Right kidney (tissue), 1 donor: ENCODE measurements around the gene SFXN1.

Experiments used
- DNase-seq: peaks from one replicate; pipeline ENCODE4 v3.0.0-alpha.2; 2016

Gene SFXN1

DNA sequence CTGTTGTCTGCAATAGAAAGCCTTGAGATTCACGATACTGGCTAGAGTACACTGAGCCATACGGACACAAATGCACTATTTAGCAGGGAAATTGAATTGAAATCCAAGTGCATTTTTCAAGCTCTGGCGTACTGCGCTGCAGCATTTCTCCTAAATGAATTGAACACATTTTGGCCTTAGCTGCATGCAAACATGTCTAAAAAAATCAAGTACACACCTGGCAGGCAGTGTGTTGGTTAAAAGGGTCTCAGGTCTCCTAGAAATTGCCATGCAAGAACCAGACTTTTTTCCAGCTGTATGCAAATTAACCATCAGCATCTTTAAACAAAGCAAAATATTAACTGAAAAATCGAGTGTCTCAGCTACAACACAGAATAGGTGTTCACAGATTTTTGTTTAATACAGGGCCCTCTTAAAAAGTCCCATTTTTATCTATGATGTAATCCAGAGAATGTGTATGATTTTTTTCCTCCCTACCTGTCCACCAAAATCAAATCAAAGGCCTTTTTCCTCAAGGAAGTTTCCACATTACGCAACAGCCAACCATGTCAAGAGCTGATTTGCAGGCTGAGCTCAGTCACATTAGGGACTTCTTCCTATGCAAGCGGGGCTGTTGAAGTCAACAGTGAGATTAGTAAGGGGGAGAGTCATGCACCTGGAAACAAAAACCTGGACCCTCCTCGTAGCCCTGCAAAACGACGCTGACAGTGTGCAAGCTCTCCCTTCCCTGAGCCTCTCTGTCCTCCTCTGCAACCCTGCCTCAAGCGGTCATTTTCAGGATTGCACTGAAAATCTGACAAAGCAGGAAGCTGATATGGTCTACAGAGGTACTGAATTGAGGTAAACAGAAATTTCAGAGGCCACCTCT is 14.1 kb upstream of the SFXN1 start:
- peak; percentile 41 for DNase-seq

DNA sequence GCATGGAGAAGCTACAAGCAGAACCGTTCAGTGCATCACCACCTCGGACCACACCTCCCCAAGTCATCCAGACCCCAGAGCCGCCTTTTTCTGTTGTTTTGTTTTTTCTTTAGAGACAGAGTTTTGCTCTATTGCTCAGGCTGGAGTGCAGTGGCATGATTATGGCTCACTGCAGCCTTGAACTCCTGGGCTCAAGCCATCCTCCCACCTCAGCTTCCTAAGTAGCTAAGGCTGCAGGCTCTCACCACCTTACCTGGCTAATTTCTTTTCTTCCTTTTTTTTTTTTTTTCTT is 13.5 kb upstream of the SFXN1 start:
- no peak for DNase-seq

DNA sequence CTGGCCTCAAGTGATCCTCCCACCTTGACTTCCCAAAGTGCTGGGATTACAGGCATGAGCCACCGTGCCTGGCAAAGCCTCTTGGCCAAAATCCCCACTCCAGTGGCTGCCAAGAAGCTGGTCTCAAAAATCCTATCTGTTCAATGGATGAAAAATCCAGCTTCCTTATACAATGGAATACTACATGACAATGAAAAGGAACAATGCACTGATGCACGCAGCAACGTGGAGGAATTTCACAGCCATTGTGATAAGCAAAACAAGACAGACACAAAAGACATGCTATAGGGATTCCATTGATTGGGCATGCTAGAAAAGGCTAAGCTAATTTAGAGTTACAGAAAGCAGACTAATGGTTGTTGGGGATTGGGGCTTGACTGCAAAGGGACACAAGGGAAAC is 13.1 kb upstream of the SFXN1 start:
- no peak for DNase-seq

DNA sequence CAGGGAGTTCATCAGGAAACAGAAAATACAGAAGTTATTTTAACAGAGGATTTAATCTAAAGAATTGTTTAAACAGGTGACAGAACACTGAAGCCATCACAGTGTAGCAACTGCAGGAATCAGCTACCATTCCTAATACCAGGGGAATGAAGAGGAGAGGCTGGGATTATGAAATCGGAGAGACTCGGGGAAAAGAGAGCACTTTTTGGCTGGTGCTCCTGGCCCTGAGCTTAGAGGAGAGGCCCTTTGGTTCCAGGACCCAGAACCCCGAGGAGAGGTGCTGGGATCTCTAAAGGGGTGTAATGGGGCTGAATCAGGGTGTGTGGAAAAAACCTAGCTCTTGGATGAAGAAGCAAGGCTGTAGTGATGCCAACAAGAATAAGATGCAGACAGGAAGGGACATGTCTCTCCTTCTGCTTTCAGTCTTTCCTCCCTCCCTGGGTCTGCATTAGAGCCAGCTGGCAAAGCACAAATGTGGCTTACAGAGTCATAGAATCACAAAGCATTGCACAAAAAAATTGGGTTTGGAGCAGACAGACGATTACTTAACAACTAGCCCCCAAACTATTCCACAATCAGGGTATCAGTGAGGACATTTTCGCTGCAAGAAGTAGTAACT is 11.6 kb upstream of the SFXN1 start:
- DNase-seq: no peak

DNA sequence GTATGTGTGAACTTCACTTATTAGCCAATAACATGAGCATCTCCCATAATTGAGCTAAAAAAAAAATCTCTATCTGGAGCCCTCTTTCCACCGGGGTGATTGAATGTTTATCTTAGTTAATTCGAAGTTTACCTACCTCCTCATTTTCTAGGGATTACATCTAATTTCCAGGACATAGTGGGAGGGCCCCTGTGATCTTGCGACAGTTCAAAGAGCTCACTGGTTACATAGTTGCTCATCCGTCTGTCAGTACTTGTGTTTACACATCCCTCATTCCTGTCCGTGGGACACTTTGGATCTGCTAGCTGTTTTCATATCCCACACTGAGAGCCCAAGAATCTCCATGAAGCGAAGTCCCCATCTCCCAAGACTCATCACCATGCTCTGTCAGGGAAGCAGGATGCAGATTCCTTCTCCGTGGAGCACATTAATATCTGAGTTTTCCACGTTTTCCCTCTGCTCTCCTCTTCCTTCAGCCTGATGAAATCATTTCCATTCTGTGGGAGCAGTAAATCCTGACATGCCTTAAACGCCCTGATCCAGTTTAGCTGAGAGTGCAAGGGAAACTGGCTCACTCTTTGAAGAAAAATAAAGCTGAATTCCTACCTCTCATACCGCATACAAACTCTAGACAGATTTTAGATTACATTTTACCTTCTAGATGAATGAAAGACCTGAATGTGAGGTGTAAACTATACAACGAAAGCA is 10.2 kb upstream of the SFXN1 start:
- no peak for DNase-seq

DNA sequence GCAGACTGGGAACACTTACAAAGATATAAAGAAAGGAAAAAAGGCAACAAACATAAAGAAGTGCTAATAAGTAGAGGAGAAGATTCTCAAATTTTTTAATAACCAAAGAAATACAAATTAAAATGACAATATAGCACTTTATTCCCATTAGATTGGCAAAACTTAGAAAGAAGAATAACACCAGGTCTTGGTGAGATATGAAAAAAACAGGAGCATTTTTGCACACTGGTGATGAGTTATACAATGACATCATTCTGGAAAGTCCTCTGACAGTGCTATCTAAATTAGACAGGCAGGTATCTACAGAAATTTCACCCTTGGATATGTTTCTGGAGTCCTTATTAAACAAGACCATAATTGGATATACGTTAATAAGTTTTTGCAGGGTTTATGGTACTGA is 9.5 kb upstream of the SFXN1 start:
- DNase-seq: no peak

DNA sequence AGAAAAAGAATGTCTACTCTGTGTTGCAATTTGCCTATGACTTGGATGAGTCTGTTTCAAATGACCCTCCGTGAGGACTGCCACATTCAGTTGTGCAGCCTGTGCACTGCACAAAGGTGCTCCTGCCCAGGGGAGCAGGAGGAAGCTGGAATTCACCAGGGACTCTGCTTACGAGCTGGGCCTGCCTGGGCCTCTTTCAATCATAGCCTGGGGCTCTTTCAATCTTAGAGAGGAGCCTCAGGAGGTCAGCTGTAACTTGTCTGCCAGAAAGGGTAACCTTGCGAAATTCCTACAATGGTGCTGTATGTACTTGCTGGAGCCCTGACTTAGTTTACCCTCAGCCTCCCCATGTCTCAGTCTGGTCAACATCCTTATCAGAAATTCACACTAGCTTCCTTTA is 8.4 kb upstream of the SFXN1 start:
- DNase-seq: no peak

DNA sequence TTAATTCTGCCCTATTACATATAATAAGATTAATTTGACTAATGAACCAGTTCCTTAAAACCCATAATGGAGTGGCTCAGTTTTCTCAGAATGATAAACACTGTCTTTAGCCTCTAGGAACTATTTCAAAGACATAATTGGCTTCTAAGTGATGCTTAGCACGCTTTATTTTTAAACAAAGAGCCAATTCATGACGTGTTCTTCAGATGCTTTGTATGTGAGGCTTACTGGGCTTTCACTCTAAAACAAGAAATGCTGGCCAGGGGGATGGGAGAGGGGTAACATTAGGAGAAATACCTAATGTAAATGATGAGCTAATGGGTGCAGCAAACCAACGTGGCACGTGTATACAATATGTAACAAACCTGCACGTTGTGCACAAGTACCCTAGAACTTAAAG is 7.6 kb upstream of the SFXN1 start:
- DNase-seq: no peak

DNA sequence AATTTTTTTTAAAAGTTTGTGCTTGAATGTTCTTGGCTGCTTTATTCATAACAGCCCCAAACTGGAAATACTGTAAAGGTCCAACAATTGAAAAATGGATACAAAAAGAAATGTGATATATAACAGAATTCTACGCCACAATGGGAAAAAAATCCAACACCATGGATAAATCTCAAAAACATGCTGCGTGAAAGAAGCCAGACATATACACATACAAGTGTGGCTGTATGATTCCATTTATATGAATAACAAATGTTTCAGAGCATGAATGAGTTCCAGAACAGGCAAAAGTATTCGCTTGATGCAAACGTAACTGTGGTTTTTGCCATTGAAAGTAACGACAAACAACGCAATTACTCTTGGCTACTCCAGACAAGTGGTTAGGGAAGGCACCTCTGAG is 7.2 kb upstream of the SFXN1 start:
- no peak for DNase-seq

DNA sequence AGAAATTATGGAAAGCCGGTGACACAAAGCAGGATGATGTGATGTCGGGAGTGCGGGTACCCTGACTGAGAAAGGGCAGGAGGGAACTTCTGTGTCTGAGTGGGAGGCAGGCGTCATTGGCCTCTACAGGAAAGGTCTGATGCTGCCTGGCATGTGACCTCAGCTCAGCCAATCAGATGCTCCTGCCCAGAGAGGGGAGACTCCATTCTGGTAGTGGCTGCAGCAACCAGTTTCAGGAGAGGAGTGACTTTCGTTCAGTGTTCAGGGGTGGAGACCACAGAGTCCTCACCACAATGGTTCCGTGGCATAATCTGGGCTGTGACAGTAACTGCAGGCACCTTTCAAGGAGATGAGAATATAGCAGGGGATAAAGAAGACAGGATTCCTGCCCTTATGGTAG is 6.7 kb upstream of the SFXN1 start:
- no peak for DNase-seq

DNA sequence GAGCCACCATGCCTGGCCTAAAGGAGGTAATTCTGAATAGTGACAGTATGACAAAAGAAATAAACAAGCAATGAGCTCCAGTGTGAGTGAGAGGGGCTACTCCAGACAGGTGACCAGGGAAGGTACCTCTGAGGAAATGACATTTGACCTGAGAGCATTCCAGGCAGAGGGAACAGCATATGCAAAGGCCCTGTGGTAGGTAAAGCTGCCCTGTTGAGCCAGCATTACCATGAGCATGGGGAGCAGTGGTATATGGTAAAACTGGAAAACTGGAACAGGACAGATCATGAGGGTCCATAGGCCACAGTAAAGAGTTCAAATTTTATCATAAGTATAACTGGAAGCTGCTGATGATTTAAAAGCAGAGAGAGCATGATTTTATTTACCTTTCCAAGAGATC is 6.0 kb upstream of the SFXN1 start:
- DNase-seq: no peak

DNA sequence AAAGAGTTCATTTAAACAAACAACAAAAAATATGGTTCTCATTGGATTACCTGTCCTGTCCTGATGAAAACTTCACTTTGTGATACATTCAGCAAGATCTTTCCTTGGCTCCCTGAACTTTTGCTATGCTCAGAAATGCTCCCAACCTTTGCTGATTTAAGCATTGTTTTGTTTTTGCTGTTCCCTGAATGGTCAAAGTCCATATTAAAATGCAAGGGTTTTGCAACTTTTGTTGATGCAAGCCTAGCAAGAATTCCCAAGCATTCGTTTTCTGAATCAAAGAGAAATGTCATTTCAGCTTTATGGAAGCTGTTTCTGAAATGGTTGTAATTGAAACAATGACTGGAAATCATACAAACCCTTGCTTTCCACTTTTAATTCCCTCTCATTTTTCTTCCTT is 3.1 kb upstream of the SFXN1 start:
- DNase-seq: no peak

DNA sequence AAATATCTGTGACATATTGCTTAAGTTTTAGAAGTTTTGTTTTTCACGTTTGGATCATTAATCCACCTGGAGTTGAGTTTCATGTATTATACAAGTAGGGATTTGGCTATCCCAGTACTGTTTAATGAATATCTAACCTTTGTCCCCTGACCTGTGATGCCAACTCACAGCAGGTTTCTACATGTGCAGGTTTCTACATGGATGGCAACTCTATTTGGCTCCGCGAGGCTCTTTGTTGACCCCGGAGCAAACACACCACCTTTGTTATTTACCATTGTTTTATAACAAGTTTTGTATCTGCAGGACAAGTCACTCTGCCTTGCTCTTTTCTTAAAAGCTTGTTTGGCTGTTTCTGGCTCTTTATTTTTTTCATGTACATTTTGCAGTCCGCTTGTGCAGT is 920 bp upstream of the SFXN1 start:
- DNase-seq: no peak

DNA sequence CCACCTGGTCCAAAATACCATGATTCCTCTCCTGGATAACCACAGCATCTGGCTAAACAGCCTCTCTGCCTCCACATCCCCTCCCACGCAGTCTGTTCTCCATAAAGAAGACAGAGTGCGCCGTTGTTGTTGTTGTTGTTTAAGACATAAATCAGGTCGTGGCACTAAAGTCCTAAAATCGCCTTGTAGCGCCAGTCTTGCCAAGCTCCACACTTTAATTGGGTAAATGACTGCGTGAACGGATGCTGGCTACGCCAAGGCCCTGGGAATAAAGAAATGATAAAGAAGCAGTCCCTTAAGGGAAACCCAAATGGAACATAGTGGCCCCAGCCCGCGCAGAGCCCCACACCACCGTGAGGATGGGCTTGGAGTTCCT is 364 bp upstream of the SFXN1 start:
- DNase-seq: no peak

DNA sequence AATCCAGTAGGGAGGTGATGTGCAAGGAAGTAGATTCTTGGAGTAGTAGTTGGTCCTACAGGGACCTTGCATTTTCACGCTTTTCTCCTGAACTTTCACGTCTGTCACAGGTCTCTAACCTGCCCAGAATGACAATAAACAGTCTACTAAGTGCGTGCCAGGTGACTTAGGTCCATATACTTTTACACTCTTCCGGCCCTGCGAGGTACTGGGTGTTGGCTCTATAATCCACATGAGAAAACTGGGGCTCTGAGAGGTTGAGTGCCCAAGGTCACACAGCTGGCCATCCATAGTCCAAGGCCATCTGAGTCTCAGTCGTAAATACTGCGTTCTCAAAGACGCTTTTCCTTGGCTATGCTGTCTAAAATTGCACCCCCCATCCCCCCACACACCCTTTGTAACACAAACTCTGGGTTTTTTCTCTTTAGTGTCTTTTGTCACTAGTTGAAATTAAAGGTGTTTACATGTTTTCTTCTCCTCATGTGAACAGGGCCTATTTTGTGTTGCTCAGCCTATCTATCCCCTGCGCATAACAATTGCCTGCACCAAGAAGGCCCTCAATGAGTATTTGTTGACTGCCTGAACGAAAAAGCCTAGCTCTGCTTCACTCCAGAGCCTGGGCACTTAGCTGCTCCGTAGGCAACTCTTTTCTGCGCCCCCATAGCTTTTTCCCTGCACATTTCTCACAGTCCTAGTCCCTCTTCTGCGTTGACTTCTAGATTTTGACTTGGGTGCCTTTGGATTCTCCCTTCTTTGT is 943 bp downstream of the SFXN1 start:
- peak; percentile 17 for DNase-seq

DNA sequence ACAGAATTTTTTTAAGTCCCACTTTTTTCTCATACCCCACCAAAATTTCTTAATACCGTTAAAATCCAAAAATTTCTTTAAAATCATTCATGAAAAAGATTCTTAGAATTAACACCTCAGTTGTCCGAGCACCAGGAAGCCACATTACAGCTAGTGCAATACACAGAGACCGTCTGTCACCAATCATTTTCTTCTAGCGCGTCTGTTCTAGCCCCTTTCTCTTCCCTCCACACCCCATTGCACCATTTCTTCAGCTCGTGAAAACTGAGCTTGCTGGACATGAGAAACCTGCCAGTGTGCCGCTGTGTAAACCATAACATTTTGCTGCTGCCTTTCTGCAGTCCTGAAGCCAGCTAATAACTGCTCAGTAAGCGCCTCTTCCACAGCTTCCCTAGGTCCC is 5.0 kb downstream of the SFXN1 start:
- DNase-seq: no peak

DNA sequence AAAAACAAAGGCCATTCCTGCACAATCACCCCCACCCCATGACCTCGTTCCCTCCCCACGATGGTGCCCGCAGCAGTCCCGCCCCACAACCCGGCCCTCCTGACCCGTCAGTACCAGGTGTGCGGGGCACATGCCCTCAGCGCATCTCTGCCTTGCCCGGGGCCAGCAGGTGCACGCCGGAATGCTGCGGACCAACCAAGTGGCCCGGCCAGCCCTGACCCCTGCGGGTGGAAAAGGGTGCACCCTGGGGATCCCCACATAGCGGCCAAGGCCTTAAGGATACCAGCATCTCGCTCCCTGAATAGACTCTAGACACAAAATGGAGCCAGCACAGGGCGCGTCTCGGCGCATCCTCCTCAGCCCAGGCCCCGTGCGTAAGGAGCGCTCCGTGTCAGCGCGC is 6.0 kb downstream of the SFXN1 start:
- no peak for DNase-seq

DNA sequence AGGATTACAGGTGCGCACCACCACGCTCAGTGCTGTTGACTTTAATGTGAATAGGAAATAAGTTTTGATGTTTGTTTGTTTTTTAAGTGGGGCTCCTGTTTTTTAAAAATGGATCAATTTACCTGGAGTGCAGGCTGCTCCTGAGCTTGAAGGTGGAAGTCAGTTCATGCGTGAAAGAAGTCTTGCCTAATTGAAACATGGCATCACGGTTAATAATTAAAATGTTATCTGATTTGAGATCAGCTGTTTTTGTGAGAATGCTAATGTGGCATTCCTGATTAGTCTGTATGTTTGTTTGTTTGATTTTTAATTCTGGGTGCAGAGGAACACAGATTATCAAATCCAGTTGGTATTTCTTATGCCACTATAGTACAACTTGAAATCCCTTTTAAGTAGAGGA is 6.5 kb downstream of the SFXN1 start:
- DNase-seq: no peak

DNA sequence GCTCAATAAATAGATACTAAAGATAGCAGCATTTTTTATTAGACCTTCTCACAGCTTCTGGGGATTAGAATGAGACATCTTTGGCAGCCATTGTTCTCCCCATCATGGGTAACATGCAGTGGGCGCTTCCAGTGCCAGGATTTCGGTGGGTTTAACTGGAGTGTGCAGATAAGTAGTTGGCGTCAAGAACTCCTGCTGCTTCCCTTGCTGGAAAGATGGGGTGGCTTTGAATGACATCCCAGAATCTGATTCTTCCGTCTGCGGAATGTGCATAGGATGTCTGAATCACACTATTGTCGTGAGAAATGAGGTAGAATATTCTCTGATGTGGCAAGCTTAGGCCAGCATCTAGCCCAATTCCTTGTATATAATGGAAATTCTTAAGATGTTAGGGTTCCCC is 7.3 kb downstream of the SFXN1 start:
- no peak for DNase-seq

DNA sequence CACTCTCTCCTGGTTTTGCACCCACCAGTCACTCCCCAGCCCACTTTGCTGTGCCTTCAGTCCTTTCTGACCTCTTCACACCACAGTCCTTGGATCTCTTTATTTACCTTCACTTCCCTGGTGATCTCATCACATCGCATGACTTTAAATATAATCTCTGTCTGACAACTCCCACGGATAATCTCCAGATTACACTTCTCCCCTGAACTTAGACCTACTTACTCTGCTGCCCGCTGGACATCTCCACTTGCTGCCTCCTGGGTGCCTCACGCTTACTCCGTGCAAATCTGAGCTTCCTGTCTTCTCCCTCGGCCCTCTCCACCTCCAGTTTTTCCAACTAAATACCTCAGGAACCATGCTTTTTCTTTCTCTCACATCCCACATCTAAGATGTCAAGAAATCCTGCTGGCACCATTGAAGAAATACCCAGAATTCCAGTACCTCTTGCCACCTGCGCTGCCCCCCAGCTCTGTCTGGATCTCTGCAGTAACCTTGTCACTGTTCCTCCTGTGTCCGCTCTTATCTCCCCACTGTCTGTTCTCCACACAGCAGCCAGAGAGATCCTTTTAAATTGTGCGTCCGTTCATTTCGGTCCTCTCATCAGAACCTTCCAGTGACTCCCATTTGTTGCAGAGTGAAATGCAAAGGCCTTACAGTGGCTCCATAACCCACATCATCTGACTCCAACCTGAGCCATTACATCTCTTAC is 9.3 kb downstream of the SFXN1 start:
- no peak for DNase-seq

DNA sequence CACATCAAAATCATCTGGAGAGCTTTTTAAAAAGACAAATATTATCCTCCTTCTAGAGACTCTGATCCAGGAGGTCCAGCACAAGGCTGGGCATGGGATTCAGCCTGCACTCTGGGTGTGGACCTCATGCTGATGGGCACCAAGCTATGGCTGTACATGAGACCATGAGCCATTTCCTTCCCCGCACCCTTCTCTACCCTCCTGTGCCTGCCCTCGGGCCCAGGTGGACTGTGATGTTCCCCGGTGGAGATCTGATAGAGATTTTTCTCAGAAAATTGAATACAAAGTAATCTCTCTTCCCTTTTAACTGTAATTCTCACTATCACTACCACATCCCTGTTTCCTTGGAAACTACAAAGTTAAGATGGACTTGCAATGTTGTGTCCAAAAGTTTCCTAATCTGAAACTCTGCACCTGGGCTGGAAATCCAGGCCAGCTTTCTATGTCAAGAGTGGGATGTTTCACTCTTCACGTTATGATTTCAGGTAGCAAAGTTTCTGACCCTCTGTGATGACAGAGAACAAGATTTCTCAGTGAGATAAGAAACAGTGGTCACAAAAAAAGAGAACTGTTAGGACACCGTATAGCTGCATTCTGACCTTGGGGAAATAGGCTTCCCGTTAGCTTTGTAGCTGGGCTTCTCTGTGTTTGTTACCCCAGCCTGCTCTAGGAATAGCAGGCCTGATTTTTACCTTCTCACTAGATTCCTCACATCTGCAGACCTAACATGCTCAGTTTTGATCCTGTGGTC is 11.5 kb downstream of the SFXN1 start:
- no peak for DNase-seq

DNA sequence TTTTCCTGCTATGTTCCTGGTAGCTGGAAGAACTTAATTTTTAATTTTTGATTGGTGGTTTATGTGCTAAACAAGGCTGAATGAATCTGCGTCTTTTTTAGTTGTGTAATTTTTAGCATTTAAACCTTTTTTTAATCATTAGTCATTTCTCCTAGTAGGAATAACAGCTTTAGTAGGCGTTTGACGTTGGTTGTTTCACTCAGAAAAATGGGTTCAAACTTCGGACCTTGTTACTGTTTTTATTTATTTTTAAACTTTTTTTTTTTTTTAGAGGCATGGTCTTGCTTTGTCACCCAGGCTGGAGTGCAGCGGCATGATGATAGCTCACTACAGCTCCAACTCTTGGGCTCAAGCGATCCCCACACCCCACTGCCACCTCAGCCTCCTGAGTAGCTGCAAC is 12.9 kb downstream of the SFXN1 start:
- DNase-seq: no peak
